HG03457 (cell line): Measurements from ENCODE around the gene RIMBP3C.
"Not testable (repeated sequence)": the region's sequence is repeated elsewhere in the genome, so short reads cannot be mapped to it uniquely, and the experiment has no call there.

Experiments
- ATAC-seq: cut with Tn5 transposase; IDR thresholded peaks from one replicate; pipeline ENCODE4 v1.9.1; 2021; ENCODE audit warnings: moderate number of reproducible peaks; ENCODE audit not compliant: unreplicated experiment

The RIMBP3C gene

GRCh38 chr22:21532863-21533648 lies 18.2 kb downstream of the RIMBP3C start:
- ATAC-seq: not testable (repeated sequence)

DNA sequence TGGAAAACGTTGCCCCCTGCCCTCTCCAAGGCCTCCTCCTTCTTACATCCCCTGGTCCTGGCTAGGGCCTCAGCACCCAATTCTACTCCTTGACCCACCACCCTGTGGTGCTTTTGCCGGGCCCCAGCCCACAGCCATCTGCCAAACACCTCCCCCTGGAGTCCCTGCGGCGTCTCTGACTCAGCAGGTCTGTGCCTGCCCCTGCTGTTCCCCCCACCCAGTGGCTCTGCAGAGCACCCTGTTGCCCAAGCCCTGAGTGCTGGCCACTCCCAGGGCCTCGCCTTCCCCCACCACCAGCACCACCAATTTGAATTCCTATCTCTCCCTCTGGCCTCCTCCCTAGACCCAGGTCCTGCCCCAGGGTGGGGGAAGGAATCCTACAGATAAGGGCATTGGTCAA lies 19.7 kb downstream of the RIMBP3C start:
- ATAC-seq: not testable (repeated sequence)

DNA sequence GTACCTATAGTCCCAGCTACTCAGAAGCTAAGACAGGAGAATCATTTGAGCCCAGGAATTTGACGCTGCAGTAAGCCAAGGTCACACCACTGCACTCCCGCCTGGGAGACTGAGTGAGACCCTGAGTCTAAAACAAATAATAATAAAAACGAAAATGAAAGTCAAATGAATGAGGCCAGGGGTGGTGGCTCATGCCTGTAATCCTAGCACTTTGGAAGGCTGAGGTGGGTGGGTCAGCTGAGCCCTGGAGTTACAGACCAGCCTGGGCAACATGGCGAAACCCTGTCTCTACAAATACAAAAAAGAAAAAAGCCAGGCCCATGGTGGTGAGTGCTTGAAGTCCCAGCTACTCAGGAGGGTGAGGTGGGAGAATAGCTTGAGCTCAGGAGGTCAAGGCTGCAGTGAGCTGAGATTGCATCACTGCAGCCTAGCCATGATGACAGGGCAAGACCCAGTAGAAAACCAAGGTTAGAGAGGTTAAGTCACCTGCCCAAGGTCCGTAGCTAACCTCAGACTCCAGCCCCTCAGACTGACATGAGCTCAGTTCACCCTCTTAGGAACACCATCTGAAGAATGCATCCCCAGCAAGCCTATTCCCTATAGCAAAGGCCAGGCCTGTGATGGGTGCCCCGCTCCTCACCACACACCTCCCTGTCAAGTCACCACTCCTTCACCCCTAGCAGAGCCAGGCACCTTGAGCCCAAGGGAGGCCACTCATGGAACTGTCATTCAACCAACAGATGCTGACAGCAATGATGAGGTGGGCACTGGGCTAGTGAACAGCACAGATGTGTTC lies 24.4 kb downstream of the RIMBP3C start:
- not testable (repeated sequence) for ATAC-seq

- ATAC-seq: not testable (repeated sequence)
Measured at GRCh38 chr22:21516970-21517764, 34.1 kb downstream of the RIMBP3C start.

DNA sequence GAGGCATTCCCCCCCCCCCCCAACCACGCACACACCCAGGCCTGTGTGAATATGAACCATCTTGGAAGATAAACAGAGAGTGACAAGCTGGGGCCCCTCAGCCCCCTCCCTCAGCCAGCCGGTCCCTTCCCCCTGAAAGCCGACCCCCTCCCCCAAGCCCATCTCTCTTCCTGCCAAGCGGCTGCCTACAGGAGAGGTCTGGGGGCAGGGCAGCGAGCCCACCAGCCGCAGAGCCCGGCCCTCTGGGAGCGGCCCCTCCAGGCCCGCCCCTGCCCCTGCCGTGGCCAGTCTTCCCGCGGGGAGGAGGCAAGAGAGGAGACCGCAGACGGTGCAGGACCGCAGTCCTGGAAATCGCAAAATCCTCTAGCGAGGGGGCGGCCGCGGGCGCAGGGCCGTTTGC lies 34.7 kb downstream of the RIMBP3C start:
- ATAC-seq: not testable (repeated sequence)

DNA sequence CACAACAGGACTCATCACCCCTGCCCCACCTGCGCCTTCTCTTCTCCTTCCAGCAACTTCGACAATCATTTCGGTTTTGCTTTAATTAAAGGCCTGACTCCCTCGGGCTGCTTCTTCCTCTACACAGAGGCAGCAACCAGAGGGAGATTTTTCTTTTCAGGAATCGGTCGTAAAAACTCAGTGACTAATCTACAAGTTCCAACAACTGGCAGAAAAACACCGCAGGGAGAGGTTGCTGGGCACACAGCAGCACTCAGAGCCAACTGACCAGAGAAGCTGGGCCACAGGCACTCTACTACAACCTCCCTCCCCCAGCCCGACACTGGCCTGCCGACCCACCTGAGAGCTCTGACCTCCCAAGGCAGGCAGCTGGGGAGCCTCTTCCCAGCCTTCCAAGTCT lies 36.0 kb downstream of the RIMBP3C start:
- not testable (repeated sequence) for ATAC-seq

DNA sequence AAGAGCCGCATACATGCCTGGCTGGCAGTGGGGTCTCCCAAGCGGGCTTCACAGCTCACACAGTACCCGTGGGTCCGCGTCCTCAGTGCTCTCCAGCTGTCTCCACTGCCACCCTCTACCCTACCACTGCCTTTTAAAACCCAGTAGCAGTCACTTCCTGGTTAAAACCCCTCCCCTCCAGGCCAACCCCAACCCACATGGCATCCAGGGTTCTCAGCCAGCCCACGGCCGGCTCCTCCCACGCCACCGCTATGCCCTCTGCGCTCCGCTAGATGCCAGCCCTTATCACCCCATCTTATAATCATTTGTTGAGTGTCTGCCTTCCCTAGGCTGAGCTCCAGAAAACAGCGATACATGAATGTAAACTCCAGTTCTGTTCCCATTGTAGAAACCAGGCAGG lies 37.1 kb downstream of the RIMBP3C start:
- ATAC-seq: not testable (repeated sequence)

GRCh38 chr22:21512022-21512421 lies 39.2 kb downstream of the RIMBP3C start:
- ATAC-seq: not testable (repeated sequence)

GRCh38 chr22:21510397-21510796 lies 40.9 kb downstream of the RIMBP3C start:
- not testable (repeated sequence) for ATAC-seq

DNA sequence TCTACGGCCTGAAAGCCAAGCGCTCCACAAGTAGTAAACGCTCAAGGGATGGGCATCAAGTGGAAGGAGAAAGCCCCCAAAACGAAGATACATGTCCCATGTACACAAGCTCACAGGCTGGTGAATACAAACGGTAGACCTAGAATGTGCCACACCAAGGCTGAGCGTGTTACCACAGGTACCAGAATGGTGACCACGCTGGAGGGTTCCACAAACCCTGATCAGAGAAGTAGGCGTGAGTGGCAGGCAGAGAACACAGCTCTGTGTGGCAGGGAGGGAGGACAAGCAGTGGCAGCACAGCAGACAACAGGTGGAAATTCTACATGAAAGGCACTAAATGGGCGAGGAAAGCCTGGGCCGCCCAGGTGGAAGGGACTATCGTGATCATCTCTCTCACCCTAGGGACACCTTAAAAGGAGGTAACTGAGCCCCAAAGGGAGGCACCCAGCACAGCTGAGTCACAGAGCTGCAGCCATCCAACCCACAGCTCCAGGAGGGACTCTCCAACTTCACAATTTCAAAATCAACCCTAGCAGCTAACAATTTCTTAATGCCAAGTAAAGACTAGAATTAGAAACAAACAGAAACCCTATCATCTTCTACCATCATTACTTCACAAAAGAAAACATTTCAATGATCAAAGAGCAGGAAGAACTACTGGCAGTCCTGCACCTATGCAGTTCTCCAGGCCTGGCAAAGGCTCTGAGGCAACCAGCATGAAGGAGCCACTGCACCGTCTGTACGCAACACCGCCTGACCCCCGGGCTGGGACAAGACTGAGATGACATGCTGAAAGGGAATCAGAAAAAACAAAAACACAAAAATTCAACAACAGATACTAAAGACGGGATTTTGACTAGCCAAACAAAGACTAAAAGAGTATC lies 51.4 kb downstream of the RIMBP3C start:
- not testable (repeated sequence) for ATAC-seq

DNA sequence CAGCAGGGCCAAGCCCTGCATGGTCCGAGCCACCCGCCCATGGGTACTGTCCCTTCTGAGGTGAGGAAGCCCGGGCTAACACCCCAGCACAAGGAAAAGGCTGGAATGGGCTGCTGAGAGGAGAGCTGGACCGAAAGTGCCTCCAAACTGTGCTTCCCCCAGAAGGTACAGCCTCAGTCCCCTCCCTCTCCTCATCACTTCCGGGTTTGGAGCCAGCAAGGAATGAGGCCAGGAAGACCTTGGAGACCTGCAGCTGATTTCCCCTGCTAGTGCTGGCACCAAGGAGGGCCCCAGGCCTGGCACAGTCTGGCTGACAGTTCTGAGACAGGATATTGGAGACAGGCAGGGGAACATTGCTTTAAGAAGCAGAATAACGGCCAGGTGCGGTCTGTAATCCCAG lies 52.8 kb downstream of the RIMBP3C start:
- ATAC-seq: not testable (repeated sequence)

DNA sequence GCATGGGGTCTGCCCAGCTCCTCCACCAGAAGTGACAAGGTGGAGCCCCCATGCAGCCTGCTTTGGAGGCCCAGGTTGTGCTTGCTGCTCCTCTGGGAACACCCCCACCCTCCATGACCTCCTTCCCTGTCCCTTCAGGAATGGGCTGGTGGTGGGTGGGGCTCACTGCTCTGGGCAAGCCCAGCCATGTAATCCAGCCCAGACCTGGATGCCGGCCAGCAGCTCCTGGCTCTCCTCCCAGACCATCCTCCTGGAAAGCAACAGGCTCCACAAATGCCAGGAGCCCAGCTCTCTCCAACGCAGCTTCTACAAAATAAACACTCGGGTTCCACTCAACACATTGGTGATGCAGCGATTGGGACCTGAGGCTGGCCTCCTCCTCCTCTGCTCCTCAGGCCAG lies 53.3 kb downstream of the RIMBP3C start:
- not testable (repeated sequence) for ATAC-seq
